HCT116 (cell line): Measurements from ENCODE around the gene CD247. TPM values are rescaled to one million over a fixed set of nuclear protein-coding genes. Genes with fewer than 3 reads are reported as not detected.

ENCODE experiments used
- ATAC-seq: fragments of 200-7000 bp; cut with Tn5 transposase; 2 replicates; pipeline ENCODE4 v1.9.1; 2020; ENCODE audit warnings: mild to moderate bottlenecking, moderate library complexity
- BruUV-seq: library from RNA; stranded (reverse); fragments of 400-500 nt; replicated peaks from 2 replicates; lab custom pipeline; 2021; lab: Mats Ljungman, UMichigan
- CTCF ChIA-PET: fragments of 300-600 bp; sonication (Branson Sonifier 250); formaldehyde crosslinking; loops from one replicate; lab custom pipeline; 2021; ENCODE audit warnings: antibody characterized with exemption; lab: Charles Lee
- POLR2A ChIA-PET: fragments of 300-600, 350-600 bp; sonication (Branson Sonifier 250); formaldehyde crosslinking; loops from one replicate; lab custom pipeline; 2021; ENCODE audit warnings: antibody characterized with exemption; lab: Charles Lee
- RAD21 ChIA-PET, 2 experiments: fragments of 300-600 bp; sonication (Branson Sonifier 250); formaldehyde crosslinking; loops; one replicate each; lab custom pipeline; 2023; ENCODE audit warnings: low total read pairs in 2 of 2; ENCODE audit not compliant: uncharacterized antibody in 2 of 2, unreplicated experiment in 2 of 2, low non-redundant PET in 1 of 2; lab: Charles Lee
- DNase-seq: peaks from one replicate; pipeline ENCODE4 v3.0.0-alpha.2; 2010; ENCODE audit warnings: low read depth, low spot score
- H2AFZ ChIP-seq: fragments of 200-600 bp; shearing (Covaris generic), sonication (generic); 2 replicates; pipeline ENCODE4 v1.6.1; 2017; ENCODE audit warnings: low read depth, mixed run types, mixed read lengths, antibody characterized with exemption, low read length; ENCODE audit not compliant: poor library complexity, severe bottlenecking
- H3K27ac ChIP-seq: 2 replicates; pipeline ENCODE4 v1.5.1; 2012; ENCODE audit warnings: low read depth, low read length
- H3K27me3 ChIP-seq: fragments of 200-600 bp; sonication (generic); 2 replicates; pipeline ENCODE4 v1.6.1; 2016; ENCODE audit warnings: mixed run types, low read length, mixed read lengths; ENCODE audit not compliant: insufficient read depth
- H3K36me3 ChIP-seq, 2 experiments: fragments of 200-500 bp in 1 of 2; fragments of 200-600 bp in 1 of 2; sonication (Bioruptor generic) in 1 of 2; sonication (generic) in 1 of 2; 2 replicates each; pipeline versions ENCODE4 v1.5.1 to v1.6.1; 2014 to 2016; ENCODE audit warnings: low read length in 2 of 2, inconsistent platforms in 1 of 2, mixed read lengths in 1 of 2, mixed run types in 1 of 2; ENCODE audit not compliant: insufficient read depth in 2 of 2, control insufficient read depth in 1 of 2
- H3K4me1 ChIP-seq, 2 experiments: fragments of 200-600 bp in 1 of 2; sonication (generic) in 1 of 2; 2 replicates each; pipeline versions ENCODE4 v1.5.1 to v1.6.1; 2012 to 2017; ENCODE audit warnings: low read length in 2 of 2, inconsistent platforms in 1 of 2, mild to moderate bottlenecking in 1 of 2, mixed read lengths in 1 of 2, mixed run types in 1 of 2, moderate library complexity in 1 of 2; ENCODE audit not compliant: insufficient read depth in 2 of 2, control insufficient read depth in 1 of 2
- H3K4me2 ChIP-seq: fragments of 200-600 bp; sonication (generic); 2 replicates; pipeline ENCODE4 v1.6.1; 2017; ENCODE audit warnings: mixed run types, low read length, mixed read lengths
- H3K4me3 ChIP-seq, 2 experiments: fragments of 200-600 bp in 1 of 2; sonication (generic) in 1 of 2; replicated peaks in 1 of 2; 2 replicates each; pipeline ENCODE4 v1.5.1; 2011 to 2016; ENCODE audit warnings: low read length in 2 of 2, control low read depth in 1 of 2, low read depth in 1 of 2, mild to moderate bottlenecking in 1 of 2, mixed read lengths in 1 of 2, mixed run types in 1 of 2
- H3K79me2 ChIP-seq: fragments of 200-600 bp; sonication (generic); 2 replicates; pipeline ENCODE4 v1.6.1; 2017; ENCODE audit warnings: mild to moderate bottlenecking, mixed run types, low read length, moderate library complexity, mixed read lengths; ENCODE audit not compliant: insufficient read depth
- H3K9ac ChIP-seq: fragments of 200-600 bp; sonication (generic); 2 replicates; pipeline ENCODE4 v1.6.1; 2016; ENCODE audit warnings: low read length, mixed read lengths
- H3K9me2 ChIP-seq: fragments of 200-600 bp; sonication (generic), shearing (Covaris generic); 2 replicates; pipeline ENCODE4 v1.6.1; 2017; ENCODE audit warnings: mixed run types, mild to moderate bottlenecking, moderate library complexity; ENCODE audit not compliant: insufficient read depth
- H3K9me3 ChIP-seq, 2 experiments: fragments of 200-500 bp in 1 of 2; fragments of 200-600 bp in 1 of 2; sonication (Bioruptor generic) in 1 of 2; sonication (generic) in 1 of 2; 2 replicates each; pipeline ENCODE4 v1.6.1; 2014 to 2017; ENCODE audit warnings: low read length in 2 of 2, mixed read lengths in 2 of 2, inconsistent platforms in 1 of 2, low read depth in 1 of 2, mild to moderate bottlenecking in 1 of 2, mixed run types in 1 of 2, moderate library complexity in 1 of 2; ENCODE audit not compliant: control insufficient read depth in 1 of 2, insufficient read depth in 1 of 2
- H4K20me1 ChIP-seq: fragments of 200-600 bp; sonication (generic), shearing (Covaris generic); 2 replicates; pipeline ENCODE4 v1.6.1; 2017; ENCODE audit warnings: mixed run types, mild to moderate bottlenecking, moderate library complexity; ENCODE audit not compliant: insufficient read depth
- CBX3 ChIP-seq: IDR thresholded peaks from 2 replicates; pipeline ENCODE4 v1.6.1; 2012; ENCODE audit warnings: low read depth
- EGR1 ChIP-seq: IDR thresholded peaks from 2 replicates; pipeline ENCODE4 v1.6.1; 2012; ENCODE audit warnings: low read depth
- EZH2 ChIP-seq: fragments of 200-600 bp; sonication (generic); IDR thresholded peaks from 2 replicates; pipeline ENCODE4 v1.6.1; 2017; ENCODE audit warnings: antibody characterized with exemption, mixed run types
- EZH2phosphoT487 ChIP-seq: fragments of 200-600 bp; IDR thresholded peaks from 2 replicates; pipeline ENCODE4 v1.6.1; 2018; ENCODE audit warnings: antibody characterized with exemption, borderline replicate concordance
- JUND ChIP-seq: IDR thresholded peaks from 2 replicates; pipeline ENCODE4 v1.6.1; 2012
- POLR2A ChIP-seq: IDR thresholded peaks from 2 replicates; pipeline ENCODE4 v1.7.0; 2011; ENCODE audit warnings: borderline replicate concordance; ENCODE audit not compliant: insufficient read depth, insufficient read length; ENCODE audit errors: extremely low read depth
- POLR2AphosphoS5 ChIP-seq: IDR thresholded peaks from 2 replicates; pipeline ENCODE4 v1.6.1; 2011; ENCODE audit warnings: mild to moderate bottlenecking, low read depth, low read length, moderate library complexity
- REST ChIP-seq: IDR thresholded peaks from 2 replicates; pipeline ENCODE4 v1.6.1; 2012; ENCODE audit warnings: low read depth
- SIN3A ChIP-seq: IDR thresholded peaks from 2 replicates; pipeline ENCODE4 v1.6.1; 2012; ENCODE audit warnings: low read depth
- YY1 ChIP-seq: IDR thresholded peaks from 2 replicates; pipeline ENCODE4 v1.6.1; 2011; ENCODE audit warnings: low read length, low read depth, moderate library complexity, mild to moderate bottlenecking; ENCODE audit not compliant: insufficient replicate concordance; ENCODE audit errors: extremely low read depth
- ZBTB33 ChIP-seq: IDR thresholded peaks from 2 replicates; pipeline ENCODE4 v1.6.1; 2011; ENCODE audit warnings: mild to moderate bottlenecking, low read length, moderate library complexity; ENCODE audit not compliant: insufficient replicate concordance; ENCODE audit errors: extremely low read depth
- intact Hi-C: fragments of 100-400 bp; cut with micrococcal nuclease; formaldehyde crosslinking; loops from 2 replicates; pipeline ENCODE4 v1.10.0; 2022
- total RNA-seq: library from RNA; stranded (reverse); gene quantifications from one replicate; pipeline ENCODE4 v1.2.1, GENCODE V29; 2021; ENCODE audit not compliant: unreplicated experiment

Gene CD247
- total RNA-seq, 1 experiment from 2014 or later: 0.57 TPM

GRCh38 chr1:167387251-167387910 lies 130.9 kb downstream of the CD247 start:
- CTCF ChIA-PET: no interaction called here
- H3K4me3 ChIP-seq: no peak overlapping the region
- H3K27me3 ChIP-seq: no peaks in the 10 kb centered on the region
- H3K9ac ChIP-seq: no peak overlapping the region
- H3K27ac ChIP-seq: no peak overlapping the region
- H3K79me2 ChIP-seq: no peaks in the 10 kb centered on the region
- no peak overlapping the region for H3K4me2 ChIP-seq
- POLR2A ChIA-PET: no interaction called here
- no peak for DNase-seq
- no peaks in the 10 kb centered on the region for H3K4me1 ChIP-seq
- no peaks in the 10 kb centered on the region for H3K9me2 ChIP-seq
- no TSS peak for BruUV-seq
- TF ChIP-seq REST (no peak), POLR2A (no peak), EGR1 (no peak), EZH2phosphoT487 (no peak), YY1 (no peak), POLR2AphosphoS5 (no peak), EZH2 (no peak), ZBTB33 (no peak), SIN3A (no peak), JUND (no peak), CBX3 (no peak)
- H4K20me1 ChIP-seq: no peaks in the 10 kb centered on the region
- intact Hi-C loops: no loop called here
- no peaks in the 10 kb centered on the region for H3K9me3 ChIP-seq
- no peak overlapping the region for H2AFZ ChIP-seq
- RAD21 ChIA-PET: no interaction called here
- no peak for ATAC-seq
- peaks cover 0 to 3% of the 10 kb centered on the region in 2 experiments; a peak in 1 of 4 replicates for H3K36me3 ChIP-seq

Other genes starting within 250 kb of the CD247 start
- gene CREG1, start 35.2 kb upstream of the CD247 start, total RNA-seq: 55.7 TPM
- 0.15 TPM for gene RCSD1, start 111.7 kb upstream of the CD247 start, total RNA-seq
- gene MPZL1, start 203.5 kb upstream of the CD247 start, total RNA-seq: 52.9 TPM